ENCODE data around the gene DAGLA. TPM values are rescaled to one million over a fixed set of nuclear protein-coding genes. Genes with fewer than 3 reads are reported as not detected.

The DAGLA gene
- total RNA-seq, 3 donors from 2014 or later (not counting 1 experiment from before 2014, with no cell fraction given): 0.18 to 0.48 (median 0.38) TPM

- Histone ChIP-seq H3K27me3 (ENCODE audit: control insufficient read depth, insufficient read depth, low read length) (no peaks in the 10 kb centered on the region), H3K4me1 (ENCODE audit: control insufficient read depth, insufficient read depth, low read length) (no peaks in the 10 kb centered on the region), H3K27ac (ENCODE audit: low read length) (no peak overlapping the region), H3K4me3 (ENCODE audit: low read length) (no peak overlapping the region), H3K9me3 (ENCODE audit: control insufficient read depth, insufficient read depth, low read length) (no peaks in the 10 kb centered on the region), H3K36me3 (ENCODE audit: control insufficient read depth, insufficient read depth, low read length) (no peaks in the 10 kb centered on the region)
- TF ChIP-seq CTCF (IDR thresholded peaks at IDR 0.05): no peak
- Mint-ChIP-seq H3K4me1 (no peaks in the 10 kb centered on the region), H3K4me3 (no peak overlapping the region), H3K27me3 (ENCODE audit: low read depth in 2 of 2) (peaks cover 0 to 2% of the 10 kb centered on the region in 2 donors), H3K27ac (no peak overlapping the region), H3K9me3 (no peaks in the 10 kb centered on the region), H3K36me3 (no peaks in the 10 kb centered on the region)
- WGBS (ENCODE audit: insufficient coverage): 93% methylated on average over 5 of the region's 5 CpGs
- intact Hi-C loops (cut with micrococcal nuclease): no loop called here
- DNase-seq: no peak
- ATAC-seq: no peak
Observed at GRCh38 chr11:61635787-61636186, 44.4 kb upstream of the DAGLA start.

DNA sequence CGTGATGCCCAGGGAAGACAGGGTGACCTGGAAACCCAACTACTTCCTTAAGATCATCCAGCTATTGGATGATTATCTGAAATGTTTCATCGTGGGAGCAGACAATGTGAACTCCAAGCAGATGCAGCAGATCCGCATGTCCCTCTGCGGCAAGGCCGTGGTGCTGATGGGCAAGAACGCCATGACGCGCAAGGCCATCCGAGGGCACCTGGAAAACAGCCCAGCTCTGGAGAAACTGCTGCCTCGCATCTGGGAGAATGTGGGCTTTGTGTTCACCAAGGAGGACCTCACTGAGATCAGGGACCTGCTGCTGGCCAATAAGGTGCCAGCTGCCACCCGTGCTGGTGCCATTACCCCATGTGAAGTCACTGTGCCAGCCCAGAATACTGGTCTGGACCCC lies 43.5 kb upstream of the DAGLA start:
- Mint-ChIP-seq H3K4me1 (no peaks in the 10 kb centered on the region), H3K9me3 (no peaks in the 10 kb centered on the region), H3K36me3 (no peaks in the 10 kb centered on the region), H3K27ac (no peak overlapping the region), H3K4me3 (no peak overlapping the region), H3K27me3 (ENCODE audit: low read depth in 2 of 2) (peaks cover 0 to 2% of the 10 kb centered on the region in 2 donors)
- intact Hi-C loops (cut with micrococcal nuclease): no loop called here
- ATAC-seq (no peak), DNase-seq (no peak)
- WGBS (ENCODE audit: insufficient coverage): 86% methylated on average over 11 of the region's 11 CpGs
- TF ChIP-seq CTCF (IDR thresholded peaks at IDR 0.05): no peak
- Histone ChIP-seq H3K4me3 (ENCODE audit: low read length) (no peak overlapping the region), H3K9me3 (ENCODE audit: control insufficient read depth, insufficient read depth, low read length) (no peaks in the 10 kb centered on the region), H3K27me3 (ENCODE audit: control insufficient read depth, insufficient read depth, low read length) (no peaks in the 10 kb centered on the region), H3K36me3 (ENCODE audit: control insufficient read depth, insufficient read depth, low read length) (no peaks in the 10 kb centered on the region), H3K4me1 (ENCODE audit: control insufficient read depth, insufficient read depth, low read length) (no peaks in the 10 kb centered on the region), H3K27ac (ENCODE audit: low read length) (no peak overlapping the region)

DNA sequence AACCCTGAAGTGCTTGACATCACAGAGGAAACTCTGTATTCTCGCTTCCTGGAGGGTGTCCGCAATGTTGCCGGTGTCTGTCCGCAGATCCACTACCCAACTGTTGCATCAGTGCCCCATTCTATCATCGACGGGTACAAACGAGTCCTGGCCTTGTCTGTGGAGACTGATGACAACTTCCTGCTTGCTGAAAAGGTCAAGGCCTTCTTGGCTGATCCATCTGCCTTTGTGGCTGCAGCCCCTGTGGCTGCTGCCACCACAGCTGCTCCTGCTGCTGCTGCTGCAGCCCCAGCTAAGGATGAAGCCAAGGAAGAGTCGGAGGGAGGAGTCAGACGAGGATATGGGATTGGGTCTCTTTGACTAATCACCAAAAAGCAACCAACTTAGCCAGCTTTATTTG lies 42.9 kb upstream of the DAGLA start:
- no peak for TF ChIP-seq CTCF (IDR thresholded peaks at IDR 0.05)
- intact Hi-C loops (cut with micrococcal nuclease): no loop called here
- H3K4me1 Mint-ChIP-seq: no peaks in the 10 kb centered on the region
- Histone ChIP-seq H3K4me1 (ENCODE audit: control insufficient read depth, insufficient read depth, low read length) (no peaks in the 10 kb centered on the region), H3K36me3 (ENCODE audit: control insufficient read depth, insufficient read depth, low read length) (no peaks in the 10 kb centered on the region), H3K27me3 (ENCODE audit: control insufficient read depth, insufficient read depth, low read length) (no peaks in the 10 kb centered on the region), H3K4me3 (ENCODE audit: low read length) (no peak overlapping the region), H3K9me3 (ENCODE audit: control insufficient read depth, insufficient read depth, low read length) (no peaks in the 10 kb centered on the region), H3K27ac (ENCODE audit: low read length) (no peak overlapping the region)
- no peak overlapping the region for H3K4me3 Mint-ChIP-seq
- no peaks in the 10 kb centered on the region for H3K9me3 Mint-ChIP-seq
- DNase-seq (no peak), ATAC-seq (no peak)
- no peaks in the 10 kb centered on the region for H3K36me3 Mint-ChIP-seq
- peaks cover 0 to 2% of the 10 kb centered on the region in 2 donors for H3K27me3 Mint-ChIP-seq (ENCODE audit: low read depth in 2 of 2)
- H3K27ac Mint-ChIP-seq: no peak overlapping the region
- WGBS (ENCODE audit: insufficient coverage): 73% methylated on average over 9 of the region's 9 CpGs

GRCh38 chr11:61639816-61640443 lies 40.3 kb upstream of the DAGLA start:
- intact Hi-C loops (cut with micrococcal nuclease): loop anchor here (2.0 kb wide), 1 partner anchor 163 kb away; no protein-coding TSS in a partner anchor
- Mint-ChIP-seq H3K27ac (no peak overlapping the region), H3K4me3 (no peak overlapping the region), H3K4me1 (no peaks in the 10 kb centered on the region), H3K36me3 (no peaks in the 10 kb centered on the region), H3K27me3 (ENCODE audit: low read depth in 2 of 2) (peaks cover 0 to 2% of the 10 kb centered on the region in 2 donors), H3K9me3 (no peaks in the 10 kb centered on the region)
- H3K36me3 ChIP-seq (ENCODE audit: control insufficient read depth, insufficient read depth, low read length): no peaks in the 10 kb centered on the region
- no peak for ATAC-seq
- no peaks in the 10 kb centered on the region for H3K27me3 ChIP-seq (ENCODE audit: control insufficient read depth, insufficient read depth, low read length)
- H3K4me3 ChIP-seq (ENCODE audit: low read length): no peak overlapping the region
- no peaks in the 10 kb centered on the region for H3K4me1 ChIP-seq (ENCODE audit: control insufficient read depth, insufficient read depth, low read length)
- TF ChIP-seq CTCF (IDR thresholded peaks at IDR 0.05): no peak
- H3K9me3 ChIP-seq (ENCODE audit: control insufficient read depth, insufficient read depth, low read length): no peaks in the 10 kb centered on the region
- no peak for DNase-seq
- WGBS (ENCODE audit: insufficient coverage): 82% methylated on average over 7 of the region's 7 CpGs
- H3K27ac ChIP-seq (ENCODE audit: low read length): no peak overlapping the region

Measured in natural killer cell (primary cell).